ENCODE measurements around the gene ZNF606.
A peak's percentile ranks its signal among the peaks of the same experiment; 100 is the strongest.

The ZNF606 gene

DNA sequence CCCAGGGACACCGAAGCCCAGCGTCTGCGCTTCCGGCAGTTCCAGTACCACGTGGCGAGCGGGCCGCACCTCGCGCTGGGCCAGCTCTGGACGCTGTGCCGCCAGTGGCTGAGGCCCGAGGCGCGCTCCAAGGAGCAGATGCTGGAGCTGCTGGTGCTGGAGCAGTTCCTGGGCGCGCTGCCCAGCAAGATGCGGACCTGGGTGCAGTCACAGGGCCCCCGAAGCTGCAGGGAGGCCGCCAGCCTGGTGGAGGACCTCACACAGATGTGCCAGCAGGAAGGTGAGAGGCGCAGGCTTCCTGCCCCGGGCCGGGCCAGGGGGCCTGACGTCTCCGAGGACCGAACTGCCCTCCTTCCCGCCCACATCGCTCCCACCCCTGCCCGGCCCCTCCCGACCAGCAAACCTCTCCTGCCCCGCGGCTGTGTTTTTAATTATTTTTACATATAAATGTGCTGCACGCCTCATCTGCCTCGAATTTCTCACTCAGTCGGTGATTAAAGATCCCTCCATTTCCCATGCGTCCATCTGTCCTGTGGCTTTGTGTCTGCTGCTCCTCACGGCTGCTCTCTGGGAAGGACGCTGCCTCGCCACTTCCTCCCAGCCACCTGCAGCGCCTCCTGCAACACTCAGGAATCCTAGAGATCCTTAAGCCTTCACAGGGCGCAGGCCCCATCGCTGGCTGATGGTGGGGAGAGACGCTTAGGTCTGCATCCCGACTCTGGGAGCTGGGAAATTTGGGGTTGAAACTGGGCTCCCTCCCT lies 35.5 kb upstream of the ZNF606 start:
- H3K4me1 ChIP-seq (ENCODE audit: control insufficient read depth in 1 of 2, insufficient read depth in 2 of 2, low read length in 2 of 2), result no peaks in the 10 kb centered on the region
- H3K4me3 ChIP-seq (ENCODE audit: low read depth in 1 of 2, low read length in 2 of 2), result peak overlapping the region in 1 of 2 donors; percentile 28
- H3K9me3 ChIP-seq (ENCODE audit: control insufficient read depth in 1 of 2, low read length in 2 of 2), result peaks cover 0 to 39% of the 10 kb centered on the region in 2 donors
- no peak overlapping the region for H3K27ac ChIP-seq (ENCODE audit: low read length)
- no peaks in the 10 kb centered on the region for H3K36me3 ChIP-seq (ENCODE audit: control insufficient read depth in 1 of 2, insufficient read depth in 2 of 2, low read length in 2 of 2)
- no peaks in the 10 kb centered on the region for H3K27me3 ChIP-seq (ENCODE audit: low read depth, low read length)

DNA sequence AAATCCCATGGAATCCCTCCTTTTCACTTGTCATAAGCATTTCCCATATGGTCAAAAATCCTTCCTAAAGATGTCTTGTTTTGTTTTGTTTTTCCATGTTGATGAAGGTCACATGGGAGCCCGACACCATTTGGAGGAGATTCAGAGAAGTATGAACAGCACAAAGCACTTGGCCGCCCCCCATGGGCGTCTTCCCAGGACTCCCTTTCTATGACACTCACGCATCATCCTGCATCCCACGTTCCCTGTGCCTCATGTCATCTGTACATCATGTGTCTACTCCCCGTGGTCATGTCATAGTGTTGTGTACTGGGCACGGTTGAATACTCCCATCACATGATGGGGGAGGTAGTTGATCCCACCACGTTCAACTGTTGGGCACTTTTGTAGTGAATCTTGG lies 33.2 kb upstream of the ZNF606 start:
- Histone ChIP-seq H3K4me1 (ENCODE audit: control insufficient read depth in 1 of 2, insufficient read depth in 2 of 2, low read length in 2 of 2) (no peaks in the 10 kb centered on the region), H3K27ac (ENCODE audit: low read length) (no peak overlapping the region), H3K9me3 (ENCODE audit: control insufficient read depth in 1 of 2, low read length in 2 of 2) (peaks cover 0 to 32% of the 10 kb centered on the region in 2 donors)

DNA sequence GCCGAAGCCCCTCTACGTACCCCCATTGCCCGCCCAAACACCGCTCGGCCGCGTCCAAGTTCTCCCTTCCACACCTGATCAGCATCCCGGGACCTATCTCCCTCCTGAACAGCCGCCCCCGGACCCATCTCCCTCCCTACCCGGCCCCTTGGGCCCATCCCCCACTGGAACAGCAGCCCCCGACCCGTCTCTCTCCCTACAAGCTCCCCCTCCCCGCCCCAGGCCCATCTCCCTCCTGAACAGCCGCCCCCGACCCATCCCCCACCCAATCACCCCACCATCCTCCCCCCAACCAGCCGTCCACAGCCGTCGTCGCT lies 31.8 kb upstream of the ZNF606 start:
- H3K27ac ChIP-seq (ENCODE audit: low read length), result no peak overlapping the region
- H3K4me3 ChIP-seq (ENCODE audit: low read depth in 1 of 2, low read length in 2 of 2), result peak overlapping the region in 1 of 2 donors; percentile 24
- no peaks in the 10 kb centered on the region for H3K27me3 ChIP-seq (ENCODE audit: low read depth, low read length)
- peaks cover 0 to 22% of the 10 kb centered on the region in 2 donors for H3K9me3 ChIP-seq (ENCODE audit: control insufficient read depth in 1 of 2, low read length in 2 of 2)
- H3K36me3 ChIP-seq (ENCODE audit: control insufficient read depth in 1 of 2, insufficient read depth in 2 of 2, low read length in 2 of 2), result no peaks in the 10 kb centered on the region
- no peaks in the 10 kb centered on the region for H3K4me1 ChIP-seq (ENCODE audit: control insufficient read depth in 1 of 2, insufficient read depth in 2 of 2, low read length in 2 of 2)

More for the DNA sequence above, 33.2 kb upstream of the ZNF606 start:
- Histone ChIP-seq H3K4me3 (ENCODE audit: low read depth in 1 of 2, low read length in 2 of 2) (peak overlapping the region in 1 of 2 donors; percentile 38), H3K27me3 (ENCODE audit: low read depth, low read length) (no peaks in the 10 kb centered on the region), H3K36me3 (ENCODE audit: control insufficient read depth in 1 of 2, insufficient read depth in 2 of 2, low read length in 2 of 2) (no peaks in the 10 kb centered on the region)

DNA sequence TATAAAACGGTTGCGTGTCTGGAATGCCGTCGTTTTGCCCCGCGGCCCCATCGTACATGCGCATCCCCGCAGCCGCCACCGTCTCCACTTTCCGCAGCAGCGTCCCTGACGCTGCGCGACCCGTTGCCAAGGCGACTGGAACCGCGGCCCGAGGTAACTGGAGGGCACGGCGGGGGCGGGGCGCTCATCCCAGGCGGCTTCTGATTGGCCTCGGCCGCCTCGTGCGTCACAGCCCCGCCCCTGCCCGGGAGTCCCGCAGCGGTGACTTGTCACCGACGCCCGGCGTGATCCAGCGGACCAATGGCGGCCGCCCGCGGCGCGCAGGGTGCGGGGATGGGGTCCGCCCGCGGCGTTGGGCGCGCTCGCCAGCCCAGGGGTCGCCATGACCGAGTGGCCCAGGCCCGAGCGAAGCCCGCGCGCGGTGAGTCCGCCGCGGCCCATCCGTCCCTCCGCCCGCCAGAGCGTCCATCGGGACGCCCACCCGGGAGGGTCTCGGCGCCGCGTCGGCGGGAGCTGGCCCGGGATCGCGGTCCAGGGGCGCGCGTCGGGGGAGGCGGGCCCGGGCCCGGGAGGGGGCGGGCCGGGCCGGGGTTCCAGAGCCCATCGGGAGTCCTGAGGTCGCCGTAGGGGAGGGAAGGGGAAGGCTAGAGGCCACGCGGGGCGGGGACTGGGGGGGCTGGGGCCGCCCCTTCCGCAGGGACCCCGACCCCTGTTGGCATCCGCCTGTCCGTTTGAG lies 31.3 kb upstream of the ZNF606 start, which contains the start of gene ZSCAN1:
Gene ZSCAN1 (plus strand): TSS at position 285 of the 736 bp plus-strand sequence. CDS start 3,812 bp downstream, outside the sequence.
- no peak within 1 kb of the TSS for H3K27ac ChIP-seq (ENCODE audit: low read length)
- no peaks in the 10 kb centered on the region for H3K36me3 ChIP-seq (ENCODE audit: control insufficient read depth in 1 of 2, insufficient read depth in 2 of 2, low read length in 2 of 2)
- peaks cover 0 to 22% of the 10 kb centered on the region in 2 donors for H3K9me3 ChIP-seq (ENCODE audit: control insufficient read depth in 1 of 2, low read length in 2 of 2)
- H3K4me3 ChIP-seq (ENCODE audit: low read depth in 1 of 2, low read length in 2 of 2), result peak within 1 kb of the TSS in 1 of 2 donors; percentile 55
- no peaks in the 10 kb centered on the region for H3K4me1 ChIP-seq (ENCODE audit: control insufficient read depth in 1 of 2, insufficient read depth in 2 of 2, low read length in 2 of 2)
- H3K27me3 ChIP-seq (ENCODE audit: low read depth, low read length), result no peaks in the 10 kb centered on the region

DNA sequence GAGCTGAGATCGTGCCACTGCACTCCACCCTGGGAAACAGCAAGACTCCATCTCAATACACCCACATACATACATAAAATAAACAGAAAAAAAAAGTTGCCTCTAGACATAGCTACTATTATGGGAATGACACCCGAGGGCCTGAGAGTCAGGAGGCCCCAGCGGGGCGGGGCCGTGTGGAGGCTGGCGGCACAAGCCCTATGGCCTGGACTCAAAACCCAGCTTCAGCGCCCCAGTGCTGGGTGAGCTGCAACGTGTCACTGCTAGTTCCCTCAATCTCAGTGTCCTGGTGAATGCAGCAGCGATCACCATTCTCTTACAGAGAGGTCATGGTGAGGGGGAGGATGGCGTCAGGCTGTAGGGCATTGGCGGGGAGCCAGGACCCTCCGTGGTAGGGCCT lies 22.0 kb upstream of the ZNF606 start:
- Histone ChIP-seq H3K4me3 (ENCODE audit: low read depth in 1 of 2, low read length in 2 of 2) (no peak overlapping the region), H3K4me1 (ENCODE audit: control insufficient read depth in 1 of 2, insufficient read depth in 2 of 2, low read length in 2 of 2) (no peaks in the 10 kb centered on the region), H3K36me3 (ENCODE audit: control insufficient read depth in 1 of 2, insufficient read depth in 2 of 2, low read length in 2 of 2) (no peaks in the 10 kb centered on the region), H3K27me3 (ENCODE audit: low read depth, low read length) (no peaks in the 10 kb centered on the region), H3K27ac (ENCODE audit: low read length) (no peak overlapping the region), H3K9me3 (ENCODE audit: control insufficient read depth in 1 of 2, low read length in 2 of 2) (no peaks in the 10 kb centered on the region)

DNA sequence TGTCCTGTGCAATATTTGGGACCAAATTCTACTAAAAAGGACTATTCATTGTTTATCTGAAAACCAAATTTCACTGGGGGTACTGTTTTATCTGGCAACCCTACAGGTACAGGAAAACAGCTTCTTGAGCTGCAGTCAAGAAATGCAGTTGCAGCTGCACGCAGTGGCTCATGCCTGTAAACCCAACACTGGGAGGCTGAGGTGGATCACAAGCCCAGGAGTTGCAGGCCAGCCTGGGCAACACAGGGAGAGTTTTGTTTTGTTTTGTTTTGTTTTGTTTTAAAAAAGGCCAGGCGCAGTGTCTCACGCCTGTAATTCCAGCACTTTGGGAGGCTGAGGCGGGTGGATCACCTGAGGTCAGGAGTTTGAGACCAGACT lies 19.7 kb upstream of the ZNF606 start:
- Histone ChIP-seq H3K27me3 (ENCODE audit: low read depth, low read length) (no peaks in the 10 kb centered on the region), H3K9me3 (ENCODE audit: control insufficient read depth in 1 of 2, low read length in 2 of 2) (no peaks in the 10 kb centered on the region), H3K4me1 (ENCODE audit: control insufficient read depth in 1 of 2, insufficient read depth in 2 of 2, low read length in 2 of 2) (no peaks in the 10 kb centered on the region), H3K27ac (ENCODE audit: low read length) (no peak overlapping the region), H3K4me3 (ENCODE audit: low read depth in 1 of 2, low read length in 2 of 2) (no peak overlapping the region), H3K36me3 (ENCODE audit: control insufficient read depth in 1 of 2, insufficient read depth in 2 of 2, low read length in 2 of 2) (no peaks in the 10 kb centered on the region)

DNA sequence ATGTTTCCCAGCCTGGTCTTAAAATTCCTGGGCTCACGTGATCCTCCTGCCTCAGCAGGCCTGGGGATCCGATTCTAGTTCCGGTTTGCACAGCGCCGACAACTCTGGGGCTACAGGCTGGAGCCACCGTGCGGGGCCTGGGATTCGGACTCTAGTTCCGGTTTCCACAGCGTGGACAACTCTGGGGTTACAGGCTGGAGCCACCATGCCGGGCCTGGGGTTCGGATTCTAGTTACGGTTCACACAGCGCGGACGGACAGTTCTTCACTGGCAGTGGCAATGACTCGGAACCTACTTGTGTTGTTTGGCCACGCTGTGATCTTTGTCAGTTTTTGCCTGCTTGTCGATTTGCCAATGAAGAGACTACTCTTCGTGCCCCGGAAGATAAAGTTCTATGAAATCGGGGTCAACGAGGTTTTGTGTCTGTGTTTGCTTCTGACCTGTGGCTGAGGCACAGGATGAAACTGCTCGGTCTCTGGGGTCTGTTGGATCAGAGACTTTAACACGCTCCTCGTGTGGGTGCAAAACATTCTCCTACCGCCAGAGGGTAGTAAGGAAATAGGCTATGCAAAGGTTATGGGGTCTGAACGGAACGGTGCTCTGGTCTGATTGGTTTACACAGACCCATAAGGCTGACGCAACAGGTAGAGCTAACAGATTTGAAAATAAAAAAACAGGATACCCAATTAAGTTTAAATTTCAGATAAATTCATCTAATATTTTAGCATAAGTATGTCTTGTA lies 19.1 kb upstream of the ZNF606 start:
- Histone ChIP-seq H3K4me1 (ENCODE audit: control insufficient read depth in 1 of 2, insufficient read depth in 2 of 2, low read length in 2 of 2) (no peaks in the 10 kb centered on the region), H3K27ac (ENCODE audit: low read length) (no peak overlapping the region), H3K9me3 (ENCODE audit: control insufficient read depth in 1 of 2, low read length in 2 of 2) (no peaks in the 10 kb centered on the region), H3K4me3 (ENCODE audit: low read depth in 1 of 2, low read length in 2 of 2) (no peak overlapping the region), H3K36me3 (ENCODE audit: control insufficient read depth in 1 of 2, insufficient read depth in 2 of 2, low read length in 2 of 2) (no peaks in the 10 kb centered on the region), H3K27me3 (ENCODE audit: low read depth, low read length) (no peaks in the 10 kb centered on the region)

DNA sequence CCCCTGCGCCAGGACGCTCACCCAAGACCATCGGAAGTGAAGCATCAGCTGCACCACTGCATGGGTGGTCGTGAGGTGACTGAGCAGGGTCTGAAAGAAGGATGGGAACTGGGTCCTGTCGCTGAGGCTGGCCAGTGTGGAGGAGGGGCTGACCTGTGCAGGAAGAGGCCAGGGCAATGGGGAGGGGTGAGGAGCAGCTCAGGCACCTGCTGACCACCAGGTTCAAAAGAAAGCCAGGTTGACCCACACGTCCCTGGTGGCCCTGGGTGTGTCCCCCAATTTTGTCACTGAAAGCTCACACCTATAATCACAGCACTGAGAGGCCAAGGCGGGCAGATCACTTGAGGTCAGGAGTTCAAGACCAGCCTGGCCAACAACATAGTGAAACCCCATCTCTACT lies 17.5 kb upstream of the ZNF606 start:
- no peaks in the 10 kb centered on the region for H3K36me3 ChIP-seq (ENCODE audit: control insufficient read depth in 1 of 2, insufficient read depth in 2 of 2, low read length in 2 of 2)
- no peak overlapping the region for H3K27ac ChIP-seq (ENCODE audit: low read length)
- no peaks in the 10 kb centered on the region for H3K9me3 ChIP-seq (ENCODE audit: control insufficient read depth in 1 of 2, low read length in 2 of 2)
- no peak overlapping the region for H3K4me3 ChIP-seq (ENCODE audit: low read depth in 1 of 2, low read length in 2 of 2)
- H3K27me3 ChIP-seq (ENCODE audit: low read depth, low read length), result no peaks in the 10 kb centered on the region
- no peaks in the 10 kb centered on the region for H3K4me1 ChIP-seq (ENCODE audit: control insufficient read depth in 1 of 2, insufficient read depth in 2 of 2, low read length in 2 of 2)

DNA sequence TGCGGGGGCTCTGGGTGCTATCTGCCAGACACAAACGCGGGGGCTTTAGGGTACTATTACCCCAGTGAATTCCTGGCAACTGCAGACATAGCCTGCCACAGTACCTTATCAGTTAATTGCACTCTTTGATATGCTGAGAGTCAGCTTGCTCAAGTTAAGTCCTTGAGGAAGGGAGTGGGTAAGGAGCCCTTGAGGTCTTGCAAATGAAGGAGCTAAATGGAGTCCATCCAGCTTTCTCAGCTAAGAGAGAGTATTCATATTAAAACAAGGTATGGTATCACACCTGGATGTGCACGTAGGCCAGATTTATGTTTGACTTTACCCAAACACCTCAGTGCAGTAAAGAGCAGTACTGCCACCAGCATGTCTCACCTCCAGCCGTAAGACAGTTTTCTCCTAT lies 11.5 kb upstream of the ZNF606 start:
- Histone ChIP-seq H3K27ac (ENCODE audit: low read length) (no peak overlapping the region), H3K36me3 (ENCODE audit: control insufficient read depth in 1 of 2, insufficient read depth in 2 of 2, low read length in 2 of 2) (no peaks in the 10 kb centered on the region), H3K4me1 (ENCODE audit: control insufficient read depth in 1 of 2, insufficient read depth in 2 of 2, low read length in 2 of 2) (peaks cover 0 to 3% of the 10 kb centered on the region in 2 donors), H3K27me3 (ENCODE audit: low read depth, low read length) (no peaks in the 10 kb centered on the region), H3K9me3 (ENCODE audit: control insufficient read depth in 1 of 2, low read length in 2 of 2) (peaks cover 0 to 32% of the 10 kb centered on the region in 2 donors), H3K4me3 (ENCODE audit: low read depth in 1 of 2, low read length in 2 of 2) (peak overlapping the region in 1 of 2 donors; percentile 24)

DNA sequence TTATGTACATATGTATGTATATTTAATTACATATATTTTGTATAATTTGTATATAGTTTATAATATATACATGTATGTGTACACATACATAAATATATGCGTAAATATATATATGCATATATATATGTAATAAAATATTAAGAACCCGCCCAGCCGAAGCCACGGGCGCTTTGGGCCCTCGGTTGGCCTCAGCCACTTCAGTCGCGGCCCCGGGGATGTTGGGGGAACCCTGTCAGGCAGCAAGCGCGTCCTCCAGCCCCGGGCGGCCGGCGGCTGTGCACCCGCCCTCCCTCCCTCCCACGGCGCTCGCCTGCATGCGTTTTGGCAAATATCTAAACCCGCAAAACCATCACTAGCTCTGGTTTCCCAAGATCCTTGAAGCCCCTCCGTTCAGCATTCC lies 7.9 kb upstream of the ZNF606 start:
- Histone ChIP-seq H3K4me1 (ENCODE audit: control insufficient read depth in 1 of 2, insufficient read depth in 2 of 2, low read length in 2 of 2) (peaks cover 0 to 6% of the 10 kb centered on the region in 2 donors), H3K36me3 (ENCODE audit: control insufficient read depth in 1 of 2, insufficient read depth in 2 of 2, low read length in 2 of 2) (peaks cover 10 to 21% of the 10 kb centered on the region in 2 donors), H3K4me3 (ENCODE audit: low read depth in 1 of 2, low read length in 2 of 2) (peak overlapping the region in 1 of 2 donors; percentile 24), H3K27me3 (ENCODE audit: low read depth, low read length) (no peaks in the 10 kb centered on the region), H3K27ac (ENCODE audit: low read length) (no peak overlapping the region), H3K9me3 (ENCODE audit: control insufficient read depth in 1 of 2, low read length in 2 of 2) (peaks cover 9 to 64% of the 10 kb centered on the region in 2 donors)

DNA sequence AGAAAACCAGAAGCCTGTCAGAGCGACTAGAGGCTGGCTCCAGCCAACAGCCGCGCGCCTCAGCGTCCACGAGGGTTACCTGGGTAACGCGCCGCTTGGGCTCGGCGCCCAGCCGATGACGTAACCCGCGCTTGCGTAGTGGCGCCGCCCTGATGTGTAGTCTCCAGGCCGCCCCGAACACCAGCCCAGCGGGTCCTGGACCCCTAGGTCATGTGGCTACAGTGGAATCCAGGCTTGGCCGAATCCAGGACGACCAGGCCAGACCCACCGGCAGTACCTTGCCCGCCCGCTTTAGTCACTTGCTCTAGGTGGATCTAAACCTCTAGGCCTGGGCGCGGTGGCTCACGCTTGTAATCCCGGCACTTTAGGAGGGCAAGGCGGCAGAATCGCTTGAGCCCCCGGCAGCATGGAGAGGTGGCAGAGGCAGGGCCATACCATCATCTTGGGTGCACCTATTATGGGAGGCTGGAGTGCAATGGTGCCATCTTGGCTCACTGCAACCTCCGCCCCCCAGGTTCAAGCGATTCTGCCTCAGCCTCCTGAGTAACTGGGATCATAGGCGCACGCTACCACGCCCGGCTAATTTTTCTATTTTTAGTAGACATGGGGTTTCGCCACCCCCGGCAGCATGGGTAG lies 7.2 kb upstream of the ZNF606 start:
- peaks cover 10 to 28% of the 10 kb centered on the region in 2 donors for H3K36me3 ChIP-seq (ENCODE audit: control insufficient read depth in 1 of 2, insufficient read depth in 2 of 2, low read length in 2 of 2)
- no peaks in the 10 kb centered on the region for H3K27me3 ChIP-seq (ENCODE audit: low read depth, low read length)
- H3K9me3 ChIP-seq (ENCODE audit: control insufficient read depth in 1 of 2, low read length in 2 of 2), result peaks cover 13 to 72% of the 10 kb centered on the region in 2 donors
- H3K4me1 ChIP-seq (ENCODE audit: control insufficient read depth in 1 of 2, insufficient read depth in 2 of 2, low read length in 2 of 2), result peaks cover 0 to 6% of the 10 kb centered on the region in 2 donors
- H3K27ac ChIP-seq (ENCODE audit: low read length), result no peak overlapping the region
- peak overlapping the region; percentile 63 to 65 for H3K4me3 ChIP-seq (ENCODE audit: low read depth in 1 of 2, low read length in 2 of 2)

All from muscle layer of duodenum (tissue), 2 donors.